ENCODE results near the gene MMP23B.

MMP23B gene

DNA sequence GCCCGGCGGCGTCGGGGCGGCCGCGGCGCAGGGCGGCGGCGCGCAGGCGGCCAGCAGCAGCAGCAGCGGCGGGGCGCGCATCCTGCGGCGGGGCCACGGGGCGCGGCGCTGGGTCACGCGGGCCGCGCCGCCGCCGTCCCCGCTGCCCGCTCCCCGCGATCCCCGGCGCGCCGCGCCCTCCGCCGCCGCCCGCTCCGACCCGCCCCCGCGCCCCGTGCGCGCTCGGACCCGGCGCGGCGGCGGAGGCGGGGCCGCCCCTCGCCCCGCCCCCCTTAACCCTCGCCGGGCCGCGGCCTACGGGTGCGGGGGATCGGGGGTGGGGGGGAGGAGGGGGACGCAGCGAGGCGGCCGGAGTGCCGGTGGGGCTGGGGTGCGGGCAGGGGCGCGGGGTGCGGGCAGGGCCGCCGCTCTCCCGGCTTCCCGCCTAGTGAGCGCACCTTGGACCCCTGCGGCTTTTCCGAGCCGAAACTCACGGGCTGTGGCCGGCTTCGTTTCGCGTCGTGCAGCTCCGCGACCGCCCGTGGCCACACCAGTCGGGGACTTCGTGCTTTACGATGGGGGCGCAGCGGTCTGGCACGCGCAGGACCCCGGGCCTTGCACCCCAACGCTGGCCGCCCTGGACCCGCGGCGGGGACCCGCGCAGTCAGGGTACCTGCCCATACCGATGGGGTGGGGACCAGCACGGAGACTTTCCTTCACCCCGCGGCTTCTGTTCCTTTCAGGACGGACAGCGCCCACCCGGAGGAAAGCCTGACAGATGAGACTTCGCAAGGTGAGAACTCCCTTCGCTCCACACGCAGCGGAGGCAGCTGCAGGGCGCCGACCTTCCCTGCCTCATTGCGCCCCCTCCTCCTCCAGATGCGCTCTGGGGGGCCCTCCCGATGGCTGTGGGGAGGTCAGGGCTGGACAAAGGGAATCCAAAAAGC is 31.8 kb upstream of the MMP23B start, which contains the start of gene FNDC10:
Gene FNDC10, minus strand, starts transcription at position 201 of the 926 bp plus-strand sequence. Its CDS starts 120 bp downstream, at position 81.
- Mint-ChIP-seq H3K9me3 (no peaks in the 10 kb centered on the region), H3K27ac (no peak within 1 kb of the TSS), H3K27me3 (peaks cover 10% of the 10 kb centered on the region), H3K36me3 (ENCODE audit: low read depth) (no peaks in the 10 kb centered on the region), H3K4me1 (ENCODE audit: low read depth) (peaks cover 14% of the 10 kb centered on the region), H3K4me3 (peak within 1 kb of the TSS; percentile 66)
- no peak for DNase-seq

DNA sequence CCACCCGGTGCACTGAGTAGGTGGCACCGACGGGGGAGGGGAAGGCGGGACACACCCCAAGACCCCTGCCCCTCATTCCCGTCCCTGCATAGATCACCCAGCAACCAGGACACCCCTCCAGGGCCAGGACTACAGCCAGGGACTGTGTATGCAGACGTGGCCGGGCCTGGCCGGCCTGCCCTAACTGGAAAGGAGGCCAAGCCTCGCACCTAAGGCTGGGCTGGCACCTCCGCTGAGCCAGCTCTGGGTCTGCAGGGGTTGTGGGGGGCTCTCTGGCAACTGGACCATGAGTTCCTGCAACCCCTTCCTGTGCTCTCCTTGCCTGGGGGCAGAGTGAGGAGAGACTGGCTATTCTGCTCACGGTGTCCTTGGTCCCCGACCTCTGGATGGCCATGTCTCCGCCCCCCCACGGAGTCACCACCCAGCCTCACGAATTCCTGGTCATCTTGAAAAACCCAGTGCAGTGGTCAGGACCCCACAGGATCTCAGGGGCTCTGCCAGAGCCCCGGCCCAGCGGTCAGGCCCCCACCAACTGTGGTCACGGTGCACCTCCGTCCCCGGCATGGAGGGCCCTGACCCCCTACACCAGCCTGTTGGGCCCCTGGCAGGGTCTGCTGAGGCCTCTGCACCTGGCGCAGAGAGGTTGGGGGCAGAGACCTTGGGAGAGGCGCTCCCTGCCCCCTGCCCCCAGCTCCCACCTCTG is 31.0 kb upstream of the MMP23B start:
- H3K27ac Mint-ChIP-seq: no peak overlapping the region
- peak overlapping the region; percentile 53 for H3K4me3 Mint-ChIP-seq

DNA sequence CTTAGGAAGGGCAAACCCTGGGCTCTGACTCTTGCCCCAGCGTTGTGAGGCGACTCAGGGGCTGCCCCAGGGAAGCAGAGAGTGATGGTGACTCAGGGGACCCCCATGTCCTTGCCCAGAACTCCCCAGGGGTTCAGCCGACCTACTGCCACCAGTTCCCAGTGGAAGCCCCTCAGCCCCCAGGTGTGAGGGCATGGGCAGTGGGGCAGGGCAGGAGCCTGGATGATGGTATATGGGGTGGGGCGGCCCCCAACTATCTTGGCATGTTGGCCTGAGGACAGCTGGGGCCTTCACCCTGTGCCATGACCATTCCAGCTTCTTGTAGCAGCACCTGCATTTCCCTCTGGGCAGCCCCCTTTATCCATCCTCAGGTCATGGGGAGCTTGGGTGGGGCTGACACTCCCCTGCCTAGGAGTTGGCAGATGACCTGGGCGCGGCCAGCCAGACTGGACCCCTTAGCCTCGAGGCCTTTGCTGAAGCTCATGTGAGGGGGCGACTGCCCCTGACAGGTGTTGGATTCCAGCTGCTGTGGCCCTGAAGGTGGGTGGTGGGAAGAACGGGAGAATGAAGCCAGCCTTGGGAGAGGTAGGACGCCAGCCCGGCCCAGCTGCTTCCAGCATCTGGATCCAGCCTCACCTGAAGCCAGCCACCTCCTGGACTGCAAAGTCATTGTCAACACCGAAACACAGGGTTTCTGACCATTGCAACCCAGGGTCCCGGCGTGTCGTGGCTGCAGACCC is 30.2 kb upstream of the MMP23B start:
- DNase-seq: no peak
- H3K27me3 Mint-ChIP-seq: peaks cover 10% of the 10 kb centered on the region
- peaks cover 16% of the 10 kb centered on the region for H3K4me1 Mint-ChIP-seq (ENCODE audit: low read depth)
- no peaks in the 10 kb centered on the region for H3K36me3 Mint-ChIP-seq (ENCODE audit: low read depth)
- H3K27ac Mint-ChIP-seq: no peak overlapping the region
- no peaks in the 10 kb centered on the region for H3K9me3 Mint-ChIP-seq
- H3K4me3 Mint-ChIP-seq: no peak overlapping the region

More for the DNA sequence above, 31.0 kb upstream of the MMP23B start:
- peaks cover 14% of the 10 kb centered on the region for H3K4me1 Mint-ChIP-seq (ENCODE audit: low read depth)
- no peaks in the 10 kb centered on the region for H3K36me3 Mint-ChIP-seq (ENCODE audit: low read depth)
- peaks cover 10% of the 10 kb centered on the region for H3K27me3 Mint-ChIP-seq
- DNase-seq: no peak
- H3K9me3 Mint-ChIP-seq: no peaks in the 10 kb centered on the region

DNA sequence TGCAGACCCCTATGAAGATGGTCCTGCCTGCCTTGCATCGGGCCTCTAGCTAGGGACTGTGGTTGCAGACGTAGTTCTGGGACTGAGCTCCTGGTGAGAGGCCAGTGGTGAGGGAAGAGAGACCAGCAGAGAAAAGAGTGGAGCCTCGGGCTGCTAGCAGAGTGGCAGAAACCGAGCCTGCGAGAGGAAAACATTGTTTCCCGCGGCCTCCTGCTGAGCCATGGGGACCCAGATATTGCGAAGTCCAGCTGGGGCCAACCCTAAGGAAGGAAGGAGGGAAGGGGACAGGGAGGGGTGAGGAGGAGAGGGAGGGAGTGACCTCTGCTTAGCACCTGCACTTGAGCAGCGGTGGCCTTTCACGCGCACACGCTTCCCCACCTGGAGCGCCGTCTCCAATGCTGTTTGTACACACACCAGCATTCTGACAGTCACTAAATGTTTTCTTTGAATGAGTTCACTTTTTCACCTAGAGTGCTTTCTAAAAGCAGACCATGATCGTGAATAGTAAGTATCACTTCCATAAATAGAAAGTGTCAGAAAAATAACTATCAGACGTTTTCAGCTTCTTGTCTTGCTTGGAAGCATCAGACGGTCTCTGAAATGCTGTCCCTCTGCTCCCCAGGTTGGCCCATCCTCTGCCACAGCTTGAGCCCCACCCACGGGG is 29.5 kb upstream of the MMP23B start:
- Mint-ChIP-seq H3K36me3 (ENCODE audit: low read depth) (no peaks in the 10 kb centered on the region), H3K27me3 (peaks cover 10% of the 10 kb centered on the region), H3K9me3 (no peaks in the 10 kb centered on the region), H3K4me3 (no peak overlapping the region), H3K27ac (no peak overlapping the region), H3K4me1 (ENCODE audit: low read depth) (peaks cover 23% of the 10 kb centered on the region)
- no peak for DNase-seq

DNA sequence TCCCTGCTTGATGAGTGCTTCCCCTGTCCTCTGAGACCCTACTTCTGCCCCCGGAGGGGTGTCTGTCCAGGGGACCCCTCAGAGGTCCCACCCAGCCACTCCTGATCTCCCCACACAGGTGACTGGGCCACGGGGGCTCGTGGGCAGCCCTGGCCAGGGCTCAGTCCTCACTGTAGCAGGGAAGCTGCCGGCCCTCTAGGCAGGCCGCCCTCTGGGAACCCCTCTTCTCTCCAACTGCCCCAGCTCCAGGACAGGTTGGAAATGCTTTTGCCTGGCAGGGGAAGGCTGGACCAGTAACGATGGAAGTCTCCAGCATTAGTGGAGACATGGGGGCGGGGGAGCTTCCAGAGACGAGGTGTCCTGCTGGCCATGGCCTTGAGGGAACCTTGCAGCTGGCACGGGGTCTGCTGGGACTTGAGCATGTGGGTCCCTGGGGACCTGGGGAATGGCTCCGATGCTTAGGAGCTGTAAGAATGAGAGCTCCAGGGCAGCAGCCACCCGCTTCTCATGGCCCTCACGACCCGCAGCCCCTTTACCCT is 28.9 kb upstream of the MMP23B start:
- Mint-ChIP-seq H3K27me3 (peaks cover 7% of the 10 kb centered on the region), H3K36me3 (ENCODE audit: low read depth) (no peaks in the 10 kb centered on the region), H3K27ac (no peak overlapping the region), H3K4me3 (no peak overlapping the region), H3K4me1 (ENCODE audit: low read depth) (peaks cover 22% of the 10 kb centered on the region), H3K9me3 (no peaks in the 10 kb centered on the region)
- no peak for DNase-seq

DNA sequence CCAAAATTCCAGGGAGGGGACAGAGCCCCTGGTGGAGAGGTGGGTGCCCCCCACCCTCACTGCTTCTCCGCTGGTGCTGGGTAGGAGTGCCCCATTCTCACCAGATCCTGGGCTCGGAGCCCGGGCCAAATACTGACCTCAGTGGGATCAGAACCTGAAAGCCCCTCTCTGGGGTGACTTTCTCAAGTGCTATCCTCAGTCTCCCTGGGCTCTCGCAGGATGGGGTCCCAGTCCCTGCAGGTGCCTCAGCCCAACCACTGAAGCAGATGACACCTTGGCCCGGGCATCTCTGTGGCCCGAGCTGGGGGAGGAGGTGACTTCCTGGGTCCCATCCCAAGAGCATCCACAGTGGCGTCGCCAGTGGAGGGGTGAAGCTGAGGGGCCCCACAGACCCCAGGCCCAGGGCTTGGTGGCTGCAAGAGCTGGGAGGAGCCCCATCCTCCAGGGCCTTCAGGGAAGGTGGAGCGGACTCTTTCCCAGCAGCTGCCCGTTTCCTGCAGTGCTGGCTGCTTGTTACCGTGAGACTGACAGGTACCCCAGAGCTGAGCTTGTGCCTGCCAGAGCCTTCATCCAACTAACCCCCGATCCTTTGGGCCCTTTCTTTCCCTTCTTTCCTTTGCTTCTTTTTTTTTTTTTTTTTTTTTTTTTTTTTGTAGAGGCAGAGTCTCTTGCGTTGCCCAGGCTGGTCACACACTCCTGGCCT is 28.2 kb upstream of the MMP23B start:
- Mint-ChIP-seq H3K4me3 (no peak overlapping the region), H3K4me1 (ENCODE audit: low read depth) (peaks cover 19% of the 10 kb centered on the region), H3K27ac (no peak overlapping the region), H3K9me3 (no peaks in the 10 kb centered on the region), H3K27me3 (peaks cover 4% of the 10 kb centered on the region), H3K36me3 (ENCODE audit: low read depth) (no peaks in the 10 kb centered on the region)
- DNase-seq: no peak

DNA sequence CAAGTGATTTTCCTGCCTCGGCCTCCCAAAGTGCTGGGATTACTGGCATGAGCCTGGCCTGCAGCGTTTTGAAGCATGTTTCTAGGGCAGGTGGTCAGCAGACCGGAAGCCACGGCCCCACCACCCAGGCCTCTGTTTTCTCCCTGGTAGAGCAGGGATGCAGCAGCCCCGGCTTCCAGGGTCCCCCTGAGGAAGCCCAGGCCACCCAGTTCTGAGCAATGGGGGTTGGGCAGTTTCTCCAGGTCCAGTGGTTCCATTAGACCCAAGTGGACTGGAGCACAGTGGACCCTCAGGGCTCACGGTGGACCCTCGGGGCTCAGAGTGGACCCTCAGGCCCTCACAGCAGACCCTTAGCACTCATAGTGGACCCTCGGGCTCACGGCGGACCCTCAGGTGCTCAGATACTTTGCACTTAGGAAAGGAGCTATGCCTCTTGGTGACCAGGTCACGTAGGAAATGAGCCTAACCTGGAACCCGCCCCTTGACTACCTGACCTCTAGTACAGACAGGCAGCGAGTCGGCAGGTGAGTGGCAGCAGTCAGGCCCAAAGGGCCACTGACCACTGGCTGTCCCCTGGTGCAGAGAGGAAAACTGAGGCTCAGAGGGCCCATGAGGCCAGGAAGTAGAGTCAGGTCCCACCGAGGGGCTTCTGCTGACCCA is 27.5 kb upstream of the MMP23B start:
- H3K27ac Mint-ChIP-seq: peak overlapping the region; percentile 57
- no peaks in the 10 kb centered on the region for H3K27me3 Mint-ChIP-seq
- no peaks in the 10 kb centered on the region for H3K36me3 Mint-ChIP-seq (ENCODE audit: low read depth)
- no peaks in the 10 kb centered on the region for H3K9me3 Mint-ChIP-seq
- H3K4me3 Mint-ChIP-seq: no peak overlapping the region
- DNase-seq: no peak
- H3K4me1 Mint-ChIP-seq (ENCODE audit: low read depth): peaks cover 15% of the 10 kb centered on the region

DNA sequence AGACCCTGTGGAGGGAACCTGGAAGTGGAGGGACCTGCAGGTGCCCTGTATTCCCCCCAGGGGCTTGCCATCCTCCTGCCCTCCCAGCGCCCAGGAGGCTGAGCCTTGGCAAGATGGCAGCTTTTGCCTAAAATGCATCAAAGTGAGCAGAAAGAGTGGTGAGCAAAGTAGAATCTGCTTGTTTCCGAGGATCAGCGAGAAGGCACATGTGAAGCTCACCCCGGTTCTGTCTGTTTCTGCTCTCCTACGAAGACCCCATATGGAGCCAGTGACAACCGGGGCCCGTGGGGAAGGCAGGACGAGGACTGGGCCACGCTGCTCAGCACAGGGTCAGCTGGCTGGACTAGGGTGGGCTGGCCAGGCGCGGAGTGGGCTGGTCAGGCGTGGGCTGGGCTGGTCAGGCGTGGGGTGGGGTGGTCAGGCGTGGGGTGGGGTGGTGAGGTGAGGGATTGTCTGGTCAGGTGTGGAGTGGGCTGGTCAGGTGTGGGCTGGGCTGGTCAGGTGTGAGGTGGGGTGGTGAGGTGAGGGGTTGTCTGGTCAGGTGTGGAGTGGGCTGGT is 26.9 kb upstream of the MMP23B start:
- Mint-ChIP-seq H3K27ac (peak overlapping the region; percentile 57), H3K36me3 (ENCODE audit: low read depth) (no peaks in the 10 kb centered on the region), H3K4me3 (no peak overlapping the region), H3K4me1 (ENCODE audit: low read depth) (peaks cover 15% of the 10 kb centered on the region), H3K9me3 (no peaks in the 10 kb centered on the region), H3K27me3 (no peaks in the 10 kb centered on the region)
- DNase-seq: no peak

DNA sequence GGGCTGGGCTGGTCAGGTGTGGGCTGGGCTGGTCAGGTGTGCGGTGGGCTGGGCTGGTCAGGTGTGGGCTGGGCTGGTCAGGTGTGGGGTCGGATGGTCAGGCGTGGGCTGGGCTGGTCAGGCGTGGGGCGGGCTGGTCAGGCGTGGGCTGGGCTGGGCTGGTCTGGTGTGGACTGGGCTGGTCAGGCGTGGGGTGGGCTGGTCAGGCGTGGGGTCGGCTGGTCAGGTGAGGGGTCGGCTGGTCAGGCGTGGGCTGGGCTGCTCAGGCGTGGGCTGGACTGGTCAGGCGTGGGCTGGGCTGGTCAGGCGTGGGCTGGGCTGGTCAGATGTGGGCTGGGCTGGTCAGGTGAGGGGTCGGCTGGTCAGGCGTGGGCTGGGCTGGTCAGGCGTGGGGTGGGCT is 26.2 kb upstream of the MMP23B start:
- no peaks in the 10 kb centered on the region for H3K27me3 Mint-ChIP-seq
- DNase-seq: no peak
- H3K4me1 Mint-ChIP-seq (ENCODE audit: low read depth): peaks cover 14% of the 10 kb centered on the region
- no peak overlapping the region for H3K4me3 Mint-ChIP-seq
- no peaks in the 10 kb centered on the region for H3K36me3 Mint-ChIP-seq (ENCODE audit: low read depth)
- no peaks in the 10 kb centered on the region for H3K9me3 Mint-ChIP-seq
- H3K27ac Mint-ChIP-seq: no peak overlapping the region

DNA sequence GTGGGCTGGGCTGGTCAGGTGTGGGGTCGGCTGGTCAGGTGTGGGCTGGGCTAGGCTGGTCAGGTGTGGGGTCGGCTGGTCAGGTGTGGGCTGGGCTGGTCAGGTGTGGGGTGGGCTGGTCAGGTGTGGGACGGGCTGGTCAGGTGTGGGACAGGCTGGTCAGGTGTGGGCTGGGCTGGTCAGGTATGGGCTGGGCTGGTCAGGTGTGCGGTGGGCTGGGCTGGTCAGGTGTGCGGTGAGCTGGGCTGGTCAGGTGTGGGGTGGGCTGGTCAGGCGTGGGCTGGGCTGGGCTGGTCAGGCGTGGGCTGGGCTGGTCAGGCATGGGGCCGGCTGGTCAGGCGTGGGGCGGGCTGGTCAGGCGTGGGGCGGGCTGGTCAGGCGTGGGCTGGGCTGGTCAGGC is 25.7 kb upstream of the MMP23B start:
- Mint-ChIP-seq H3K4me1 (ENCODE audit: low read depth) (peaks cover 13% of the 10 kb centered on the region), H3K27ac (no peak overlapping the region), H3K36me3 (ENCODE audit: low read depth) (no peaks in the 10 kb centered on the region), H3K27me3 (no peaks in the 10 kb centered on the region), H3K4me3 (no peak overlapping the region), H3K9me3 (no peaks in the 10 kb centered on the region)
- DNase-seq: no peak

DNA sequence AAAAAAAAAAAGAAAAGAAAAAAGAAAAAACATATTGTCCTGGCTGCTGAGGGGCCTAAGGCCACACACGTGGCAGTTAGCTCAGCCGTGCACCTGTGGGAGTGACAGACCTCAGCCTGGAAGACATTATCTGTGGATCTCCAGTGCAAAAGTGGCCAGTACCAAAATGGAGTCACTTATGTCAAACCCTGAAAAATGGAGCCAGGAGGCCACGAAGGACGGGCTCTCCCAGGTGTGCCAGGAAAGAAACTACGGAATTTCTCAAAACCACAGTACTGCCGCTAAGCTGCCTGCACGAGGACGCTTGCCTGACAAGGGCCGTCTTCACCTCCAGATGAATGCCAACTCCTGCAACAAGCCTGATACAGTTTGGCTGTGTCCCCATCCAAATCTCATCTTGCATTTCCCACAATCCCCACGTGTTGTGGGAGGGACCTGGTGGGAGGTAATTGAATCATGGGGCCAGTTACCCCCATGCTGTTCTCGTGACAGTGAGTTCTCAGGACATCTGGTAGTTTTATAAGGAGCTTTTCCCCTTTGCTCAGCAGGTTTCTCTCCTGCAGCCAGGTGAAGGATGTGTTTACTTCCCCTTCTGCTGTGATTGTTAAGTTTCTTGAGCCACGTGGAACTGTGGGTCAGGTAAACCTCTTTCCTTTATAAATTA is 22.0 kb upstream of the MMP23B start:
- Mint-ChIP-seq H3K4me3 (no peak overlapping the region), H3K9me3 (no peaks in the 10 kb centered on the region), H3K36me3 (ENCODE audit: low read depth) (peaks cover 14% of the 10 kb centered on the region), H3K27ac (no peak overlapping the region), H3K27me3 (no peaks in the 10 kb centered on the region), H3K4me1 (ENCODE audit: low read depth) (peaks cover 33% of the 10 kb centered on the region)
- no peak for DNase-seq

DNA sequence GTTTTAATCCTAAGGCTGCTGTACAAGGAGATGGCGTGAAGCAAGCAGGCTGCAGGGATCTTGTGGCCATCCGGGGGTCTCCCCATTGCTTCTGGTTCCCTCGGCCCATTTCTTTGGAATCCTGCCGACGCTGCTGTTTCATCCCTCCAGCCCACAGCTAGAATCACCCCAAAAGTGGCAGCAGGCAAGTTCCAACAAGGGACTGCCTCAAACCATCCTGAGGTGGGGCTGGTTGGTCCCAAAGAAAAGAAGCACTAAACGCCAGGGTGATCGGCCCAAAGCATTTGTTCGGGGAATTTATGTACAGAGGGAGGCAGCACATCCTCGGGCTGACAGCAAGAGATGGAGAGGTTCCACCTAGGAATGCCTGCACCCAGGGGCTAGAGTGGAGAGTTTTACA is 21.2 kb upstream of the MMP23B start:
- H3K27me3 Mint-ChIP-seq: no peaks in the 10 kb centered on the region
- H3K27ac Mint-ChIP-seq: no peak overlapping the region
- H3K4me1 Mint-ChIP-seq (ENCODE audit: low read depth): peaks cover 34% of the 10 kb centered on the region
- no peaks in the 10 kb centered on the region for H3K9me3 Mint-ChIP-seq
- no peak overlapping the region for H3K4me3 Mint-ChIP-seq
- DNase-seq: no peak
- H3K36me3 Mint-ChIP-seq (ENCODE audit: low read depth): peaks cover 16% of the 10 kb centered on the region

DNA sequence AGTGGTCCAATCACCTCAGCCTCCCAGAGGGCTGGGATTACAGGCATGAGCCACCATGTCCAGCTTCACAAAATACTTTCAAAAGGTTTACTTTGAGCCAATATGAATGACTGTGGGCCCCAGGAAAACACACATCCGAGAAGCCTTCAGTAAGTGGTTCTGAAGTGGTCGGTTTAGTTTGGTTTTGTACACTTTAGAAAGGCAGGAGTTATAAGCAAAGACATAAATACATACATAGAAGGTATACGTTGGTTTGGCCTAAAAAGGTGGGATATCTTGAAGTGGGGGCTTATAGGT is 19.9 kb upstream of the MMP23B start:
- no peak overlapping the region for H3K4me3 Mint-ChIP-seq
- no peak overlapping the region for H3K27ac Mint-ChIP-seq
- H3K9me3 Mint-ChIP-seq: no peaks in the 10 kb centered on the region
- peaks cover 16% of the 10 kb centered on the region for H3K36me3 Mint-ChIP-seq (ENCODE audit: low read depth)
- H3K27me3 Mint-ChIP-seq: no peaks in the 10 kb centered on the region
- DNase-seq: no peak
- peaks cover 36% of the 10 kb centered on the region for H3K4me1 Mint-ChIP-seq (ENCODE audit: low read depth)
